Suprapubic skin (tissue), 3 donors: ENCODE data around the gene FUT4.

Experiments
- CTCF ChIP-seq, 2 donors: fragments of 200-600 bp in 1 of 2; fragments of 450-650 bp in 1 of 2; sonication (generic) in 1 of 2; IDR thresholded peaks; one replicate each; pipeline ENCODE4 v1.5.1; 2016 to 2019; ENCODE audit warnings: antibody characterized with exemption in 2 of 2, mild to moderate bottlenecking in 1 of 2, moderate library complexity in 1 of 2
- POLR2A ChIP-seq, 2 donors: fragments of 450-650 bp; IDR thresholded peaks; one replicate each; pipeline ENCODE4 v1.6.1; 2017; ENCODE audit warnings: antibody characterized with exemption in 2 of 2, mild to moderate bottlenecking in 2 of 2, moderate library complexity in 2 of 2

- TF ChIP-seq POLR2A (IDR thresholded peaks at IDR 0.05), result no peak
- TF ChIP-seq CTCF (IDR thresholded peaks at IDR 0.05), result no peak
Measured at GRCh38 chr11:94581926-94582325, 38.2 kb downstream of the FUT4 start.
